HK-2 (cell line): Measurements from ENCODE around the gene TOMM70.

Experiments used
- DNase-seq: peaks from one replicate; pipeline ENCODE4 v3.0.0-alpha.2; 2018; ENCODE audit not compliant: unreplicated experiment

The TOMM70 gene

GRCh38 chr3:100325827-100326226 lies 75.1 kb downstream of the TOMM70 start:
- no peak for DNase-seq

DNA sequence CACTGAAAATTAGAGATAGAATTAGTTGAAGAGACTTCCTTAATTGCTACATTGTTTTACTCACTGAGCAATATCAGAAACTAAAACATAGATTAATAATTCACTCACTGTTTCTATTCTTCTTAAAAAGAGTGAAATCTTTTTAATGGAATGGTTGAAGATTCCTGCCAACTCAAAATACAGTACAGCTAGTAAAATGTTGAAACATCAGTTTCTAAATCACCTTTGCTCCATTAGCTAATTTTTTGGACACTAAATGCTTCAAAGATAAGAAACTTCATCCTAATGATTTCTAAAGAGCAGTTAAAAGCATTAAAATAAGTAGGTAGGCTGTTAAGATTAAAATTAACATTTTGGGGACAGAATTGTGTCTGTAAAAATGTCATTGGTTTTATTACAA lies 76.8 kb downstream of the TOMM70 start:
- DNase-seq: no peak

GRCh38 chr3:100319951-100320350 lies 80.9 kb downstream of the TOMM70 start:
- DNase-seq: no peak

GRCh38 chr3:100317912-100318311 lies 83.0 kb downstream of the TOMM70 start:
- no peak for DNase-seq

DNA sequence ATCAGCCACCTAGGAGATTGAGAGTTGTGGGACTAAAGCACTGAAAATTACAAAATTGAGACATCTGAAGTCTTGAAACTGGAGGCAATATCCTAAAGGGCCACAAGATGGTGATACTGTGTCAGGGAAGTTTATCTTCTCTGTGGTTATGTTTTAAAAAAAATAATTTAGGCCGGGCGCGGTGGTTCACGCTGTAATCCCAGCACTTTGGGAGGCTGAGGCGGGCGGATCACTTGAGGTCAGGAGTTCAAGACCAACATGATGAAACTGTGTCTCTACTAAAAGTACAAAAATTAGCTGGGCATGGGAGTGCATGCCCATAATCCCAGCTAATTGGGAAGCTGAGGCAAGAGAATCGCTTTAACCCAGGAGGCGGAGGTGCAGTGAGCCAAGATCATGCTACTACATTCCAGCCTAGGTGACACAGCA lies 84.2 kb downstream of the TOMM70 start:
- DNase-seq: peak; percentile 31
